HG03469 (cell line): ENCODE measurements around the gene VWA2.

Experiments used
- ATAC-seq: cut with Tn5 transposase; IDR thresholded peaks from one replicate; pipeline ENCODE4 v1.9.1; 2021; ENCODE audit warnings: mild to moderate bottlenecking, moderate library complexity, moderate number of reproducible peaks; ENCODE audit not compliant: unreplicated experiment

The VWA2 gene

DNA sequence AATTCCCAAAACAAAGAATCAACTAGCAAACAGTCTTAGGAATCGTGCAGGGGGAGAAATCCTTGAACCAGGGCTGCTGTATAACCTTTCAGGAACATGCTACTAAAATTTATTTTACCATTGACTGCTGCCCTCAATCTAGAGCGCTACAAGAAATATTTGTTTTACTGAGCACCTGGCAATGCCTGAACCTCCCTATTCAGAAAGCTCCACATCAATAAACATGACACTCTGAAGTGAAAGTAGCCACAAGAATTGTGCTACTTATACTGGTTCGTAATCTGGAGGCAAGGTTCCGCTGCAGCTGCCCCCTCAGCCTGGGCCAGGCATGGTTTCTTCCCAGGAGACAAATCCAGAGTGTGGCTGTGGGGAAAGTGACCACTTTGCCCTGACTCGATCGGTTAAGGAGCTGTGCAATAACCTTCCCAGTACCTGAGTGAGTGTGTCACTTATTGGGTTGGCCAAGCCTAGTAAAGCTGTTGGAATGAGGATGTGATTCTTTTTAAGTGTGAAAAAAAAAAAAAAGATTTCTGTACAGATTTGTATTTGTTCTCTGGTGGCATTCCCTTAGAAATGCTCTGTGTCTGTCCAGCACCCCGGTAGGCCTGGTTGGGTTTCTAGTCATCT, 7.7 kb downstream of the VWA2 start:
- ATAC-seq: no peak

GRCh38 chr10:114250236-114250635, 11.2 kb downstream of the VWA2 start:
- no peak for ATAC-seq

- ATAC-seq: no peak
These were observed 11.7 kb downstream of the VWA2 start for GRCh38 chr10:114250716-114251115.

DNA sequence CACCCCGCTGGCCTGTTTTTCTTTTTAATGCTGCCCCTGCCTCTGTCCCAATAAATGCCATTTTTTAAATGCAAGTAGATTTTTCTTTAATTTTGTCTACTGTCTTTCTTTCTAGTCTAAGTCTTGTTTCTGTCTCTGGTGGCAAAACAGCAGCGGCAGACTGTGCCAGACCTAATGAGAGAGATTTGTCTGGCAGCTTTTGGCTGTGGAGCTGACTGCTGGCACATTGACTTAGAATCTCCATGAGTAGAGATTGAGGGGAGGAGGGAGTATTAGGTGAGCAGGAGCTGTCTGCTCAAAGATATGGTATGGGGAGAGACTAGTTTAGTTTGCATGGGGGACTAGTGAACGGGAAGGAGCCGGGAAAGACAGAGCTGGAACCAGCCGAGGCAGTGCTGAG, 13.0 kb downstream of the VWA2 start:
- ATAC-seq: no peak

- no peak for ATAC-seq
These were observed 13.8 kb downstream of the VWA2 start for GRCh38 chr10:114252883-114253282.

- no peak for ATAC-seq
These were observed 16.2 kb downstream of the VWA2 start for GRCh38 chr10:114255227-114255626.

GRCh38 chr10:114256008-114256765, 17.1 kb downstream of the VWA2 start:
- no peak for ATAC-seq

- ATAC-seq: no peak
These were observed 17.8 kb downstream of the VWA2 start for GRCh38 chr10:114256822-114257221.

- ATAC-seq: no peak
These were observed 18.4 kb downstream of the VWA2 start for GRCh38 chr10:114257498-114257897.

GRCh38 chr10:114258274-114258840, 19.3 kb downstream of the VWA2 start:
- no peak for ATAC-seq

DNA sequence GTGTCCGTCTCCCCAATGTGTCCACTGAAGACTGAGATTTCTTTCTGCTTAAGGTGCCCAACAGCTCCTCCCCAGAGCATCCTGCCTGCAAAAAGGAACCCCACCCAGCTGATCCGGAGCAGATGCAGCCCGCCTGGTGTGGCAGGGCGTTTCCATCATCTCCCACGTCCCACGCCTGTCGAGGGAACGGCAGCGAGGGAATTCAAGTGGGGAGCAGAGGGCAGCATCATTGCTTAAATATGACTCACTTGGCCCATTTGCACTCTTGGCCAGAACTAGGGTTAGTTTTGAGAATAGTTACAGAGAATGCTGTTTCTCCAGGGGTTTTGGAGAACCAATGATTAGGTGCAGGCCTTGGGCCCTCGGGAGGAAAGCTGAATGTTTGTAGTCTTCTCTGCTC, 20.8 kb downstream of the VWA2 start:
- ATAC-seq: no peak

DNA sequence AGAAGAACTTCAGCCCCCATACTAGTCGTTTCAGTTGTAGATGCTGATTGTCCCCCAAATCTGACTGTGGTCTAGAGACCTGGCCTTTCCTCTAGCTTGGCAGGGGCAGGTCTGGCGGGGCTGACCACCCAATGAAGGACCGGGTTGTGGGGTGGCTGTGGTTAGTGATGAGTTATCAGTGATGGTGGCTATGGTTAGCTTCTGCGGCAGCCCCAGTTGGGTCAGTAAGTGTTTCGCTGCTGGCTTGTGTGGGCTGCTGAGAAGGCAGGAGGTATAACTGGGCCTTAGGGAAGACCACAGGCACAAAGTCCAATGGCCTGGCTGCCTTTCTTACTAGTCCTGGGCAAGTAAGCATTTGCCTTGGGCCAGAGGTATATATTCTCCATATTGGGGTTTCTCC, 21.3 kb downstream of the VWA2 start:
- no peak for ATAC-seq

DNA sequence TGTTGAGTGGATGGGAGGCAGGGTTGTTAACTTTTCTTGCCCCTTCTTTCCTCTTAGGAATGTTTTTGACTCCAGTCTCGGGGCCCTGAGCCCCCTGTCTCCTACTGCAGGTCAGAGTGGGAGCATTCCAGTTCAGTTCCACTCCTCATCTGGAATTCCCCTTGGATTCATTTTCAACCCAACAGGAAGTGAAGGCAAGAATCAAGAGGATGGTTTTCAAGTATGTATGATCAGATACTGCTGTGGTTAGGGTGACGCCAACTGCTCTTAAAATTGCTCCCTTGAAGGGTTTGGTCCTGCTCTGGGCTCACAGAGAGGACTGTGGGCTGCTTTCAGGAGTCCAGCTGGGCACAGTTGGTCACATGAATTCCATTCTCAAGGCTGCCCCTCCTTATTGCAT, 22.0 kb downstream of the VWA2 start:
- ATAC-seq: no peak

GRCh38 chr10:114262496-114262895, 23.4 kb downstream of the VWA2 start:
- ATAC-seq: no peak

DNA sequence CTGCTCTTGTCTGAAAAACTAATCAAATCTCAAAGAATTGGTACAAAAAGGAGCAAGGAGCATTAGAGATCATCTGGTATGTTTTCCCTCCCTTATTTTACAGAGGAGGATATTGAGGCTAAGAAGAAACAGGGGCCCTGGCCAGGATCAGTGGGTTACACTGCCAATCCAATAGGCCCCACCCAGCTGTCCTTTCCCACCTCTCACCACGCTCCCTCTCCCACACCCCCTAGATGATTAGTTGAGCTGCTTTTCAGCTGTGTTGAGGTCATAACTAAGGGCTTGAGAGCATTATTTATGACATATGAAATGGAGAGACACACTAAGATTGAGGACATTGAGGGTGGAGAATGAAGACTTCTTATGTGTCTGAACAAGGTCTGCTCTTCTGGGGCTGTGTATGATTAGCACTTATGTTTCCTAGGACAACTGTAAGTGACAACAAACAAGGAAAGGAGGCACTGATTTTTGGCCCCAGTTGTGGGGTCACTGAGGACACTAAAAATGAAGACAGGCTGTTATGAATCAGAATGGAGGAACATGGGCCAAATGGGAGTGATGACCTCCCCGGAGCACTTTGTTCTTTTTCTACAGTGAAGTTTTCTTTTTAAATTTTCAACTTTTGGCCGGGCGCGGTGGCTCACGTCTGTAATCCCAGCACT, 26.5 kb downstream of the VWA2 start:
- no peak for ATAC-seq

- ATAC-seq: no peak
These were observed 27.5 kb downstream of the VWA2 start for GRCh38 chr10:114266521-114266920.

- no peak for ATAC-seq
These were observed 32.2 kb downstream of the VWA2 start for GRCh38 chr10:114271075-114271778.

- no peak for ATAC-seq
These were observed 32.7 kb downstream of the VWA2 start for GRCh38 chr10:114271779-114272167.

GRCh38 chr10:114272696-114273095, 33.6 kb downstream of the VWA2 start:
- ATAC-seq: no peak

DNA sequence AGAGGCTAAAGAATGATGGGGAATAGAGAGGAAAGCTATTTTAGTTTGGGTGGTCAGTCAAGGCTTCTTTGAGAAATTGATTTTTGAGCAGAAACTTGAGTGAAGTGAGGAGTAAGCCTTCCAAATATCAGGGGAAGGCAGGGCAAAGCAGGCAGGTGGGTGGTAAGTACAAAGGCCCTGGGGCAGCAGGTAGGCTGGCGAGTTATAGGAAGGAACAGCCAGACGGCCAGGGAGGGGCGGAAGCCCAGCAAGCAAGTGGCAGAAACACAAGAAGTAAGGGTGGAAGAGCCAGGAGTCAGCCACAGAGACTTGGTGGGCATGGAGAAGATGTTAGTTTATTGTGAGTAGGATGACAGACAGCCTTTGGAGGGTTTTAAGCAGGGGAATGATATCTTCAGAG, 34.9 kb downstream of the VWA2 start:
- ATAC-seq: no peak
